CD8-positive, alpha-beta memory T cell (primary cell): ENCODE results near the gene CLDN34. TPM values are rescaled to one million over a fixed set of nuclear protein-coding genes. Genes with fewer than 3 reads are reported as not detected.

Experiments
- CTCF ChIA-PET: fragments of 350-600 bp; sonication (Branson Sonifier 250); formaldehyde crosslinking; loops from one replicate; lab custom pipeline; 2021; ENCODE audit warnings: antibody characterized with exemption; lab: Charles Lee
- POLR2A ChIA-PET: fragments of 350-600 bp; sonication (Branson Sonifier 250); formaldehyde crosslinking; loops from one replicate; lab custom pipeline; 2021; ENCODE audit warnings: antibody characterized with exemption; lab: Charles Lee
- DNase-seq, 5 donors: peaks; one replicate each; pipeline versions ENCODE4 v3.0.0 to v3.0.0-alpha.2; 2020 to 2022; ENCODE audit warnings: mixed read lengths in 1 of 5
- H3K27ac ChIP-seq: one replicate; pipeline ENCODE4 v1.7.0; 2013; ENCODE audit warnings: low read depth, mild to moderate bottlenecking, low read length, moderate library complexity
- H3K27me3 ChIP-seq: 2 replicates; pipeline ENCODE4 v1.7.0; 2013; ENCODE audit warnings: low read length, mild to moderate bottlenecking; ENCODE audit not compliant: insufficient read depth, poor library complexity, severe bottlenecking
- H3K36me3 ChIP-seq: 2 replicates; pipeline ENCODE4 v1.7.0; 2013; ENCODE audit warnings: mild to moderate bottlenecking, low read length, moderate library complexity; ENCODE audit not compliant: insufficient read depth
- H3K4me1 ChIP-seq: 2 replicates; pipeline ENCODE4 v1.7.0; 2013; ENCODE audit warnings: mild to moderate bottlenecking, low read length, moderate library complexity; ENCODE audit not compliant: insufficient read depth
- H3K4me3 ChIP-seq: 2 replicates; pipeline ENCODE4 v1.7.0; 2013; ENCODE audit warnings: mild to moderate bottlenecking, low read length
- H3K9me3 ChIP-seq: 2 replicates; pipeline ENCODE4 v1.7.0; 2013; ENCODE audit warnings: mild to moderate bottlenecking, low read length
- H3K27ac Mint-ChIP-seq, 8 donors: one replicate each; pipeline ENCODE4 v1.8.0; 2020 to 2021; ENCODE audit warnings: mixed read lengths in 8 of 8, mild to moderate bottlenecking in 6 of 8, inconsistent platforms in 3 of 8, moderate library complexity in 3 of 8
- H3K27me3 Mint-ChIP-seq, 2 donors: one replicate each; pipeline ENCODE4 v1.8.0; 2020 to 2021; ENCODE audit warnings: mixed read lengths in 2 of 2, mild to moderate bottlenecking in 1 of 2, moderate library complexity in 1 of 2
- H3K36me3 Mint-ChIP-seq, 3 donors: one replicate each; pipeline ENCODE4 v1.8.0; 2020 to 2021; ENCODE audit warnings: mixed read lengths in 3 of 3, inconsistent platforms in 1 of 3, mild to moderate bottlenecking in 1 of 3
- H3K4me1 Mint-ChIP-seq, 3 donors: one replicate each; pipeline ENCODE4 v1.8.0; 2020 to 2021; ENCODE audit warnings: mixed read lengths in 3 of 3, inconsistent platforms in 1 of 3, mild to moderate bottlenecking in 1 of 3
- H3K4me3 Mint-ChIP-seq, 7 donors: one replicate each; pipeline ENCODE4 v1.8.0; 2020 to 2021; ENCODE audit warnings: mixed read lengths in 7 of 7, mild to moderate bottlenecking in 6 of 7, moderate library complexity in 4 of 7, inconsistent platforms in 2 of 7
- H3K9me3 Mint-ChIP-seq, 5 donors: one replicate each; pipeline ENCODE4 v1.8.0; 2020 to 2022; ENCODE audit warnings: mixed read lengths in 5 of 5, mild to moderate bottlenecking in 3 of 5, moderate library complexity in 2 of 5, inconsistent platforms in 1 of 5
- polyA plus RNA-seq: library from polyadenylated mRNA; unstranded; fragments of 300-500 nt; fragmentation: Illumina TruSeq; gene quantifications from one replicate; pipeline ENCODE4 v1.2.3, GENCODE V29; 2021
- total RNA-seq, 2 experiments: library from RNA; stranded (reverse); gene quantifications; one replicate each; pipeline ENCODE4 v1.2.3, GENCODE V29; 2021

CLDN34 gene
- total RNA-seq (not detected), polyA plus RNA-seq (not detected)

- DNase-seq = no peak
- Histone ChIP-seq H3K36me3 (no peaks in the 10 kb centered on the region), H3K27me3 (no peaks in the 10 kb centered on the region), H3K4me3 (no peak within 1 kb of the TSS), H3K4me1 (no peaks in the 10 kb centered on the region), H3K9me3 (no peaks in the 10 kb centered on the region), H3K27ac (no peak within 1 kb of the TSS)
- ChIA-PET POLR2A (no interaction called here), CTCF (no interaction called here)
- no peaks in the 10 kb centered on the region for H3K9me3 Mint-ChIP-seq
- H3K4me3 Mint-ChIP-seq = no peak within 1 kb of the TSS
- H3K27me3 Mint-ChIP-seq = peaks cover under 1 to 5% of the 10 kb centered on the region in 2 donors
- H3K27ac Mint-ChIP-seq = no peak within 1 kb of the TSS
- H3K36me3 Mint-ChIP-seq = no peaks in the 10 kb centered on the region
- H3K4me1 Mint-ChIP-seq = no peaks in the 10 kb centered on the region
Observed at GRCh38 chrX:9966775-9967408, at the start of gene CLDN34. TSS of gene CLDN34 (plus strand) at chrX:9967358. CDS start at chrX:9967358, 0 bp downstream.

- Mint-ChIP-seq H3K9me3 (no peaks in the 10 kb centered on the region), H3K4me3 (no peak overlapping the region), H3K36me3 (no peaks in the 10 kb centered on the region), H3K4me1 (no peaks in the 10 kb centered on the region), H3K27me3 (peaks cover 2 to 9% of the 10 kb centered on the region in 2 donors), H3K27ac (no peak overlapping the region)
- H3K4me3 ChIP-seq = no peak overlapping the region
- H3K27me3 ChIP-seq = no peaks in the 10 kb centered on the region
- H3K4me1 ChIP-seq = no peaks in the 10 kb centered on the region
- H3K27ac ChIP-seq = no peak overlapping the region
- ChIA-PET CTCF (no interaction called here), POLR2A (no interaction called here)
- H3K9me3 ChIP-seq = no peaks in the 10 kb centered on the region
- DNase-seq = no peak
- H3K36me3 ChIP-seq = no peaks in the 10 kb centered on the region
Observed at GRCh38 chrX:9917861-9918260, 49.3 kb upstream of the CLDN34 start.

- ChIA-PET CTCF (no interaction called here), POLR2A (no interaction called here)
- Histone ChIP-seq H3K27ac (no peak overlapping the region), H3K9me3 (no peaks in the 10 kb centered on the region), H3K4me1 (no peaks in the 10 kb centered on the region), H3K36me3 (no peaks in the 10 kb centered on the region), H3K27me3 (no peaks in the 10 kb centered on the region), H3K4me3 (no peak overlapping the region)
- DNase-seq = no peak
- Mint-ChIP-seq H3K9me3 (no peaks in the 10 kb centered on the region), H3K27ac (no peak overlapping the region), H3K4me1 (no peaks in the 10 kb centered on the region), H3K36me3 (no peaks in the 10 kb centered on the region), H3K4me3 (no peak overlapping the region), H3K27me3 (peaks cover 0 to 4% of the 10 kb centered on the region in 2 donors)
Observed at GRCh38 chrX:9919632-9920172, 47.5 kb upstream of the CLDN34 start.

- no peaks in the 10 kb centered on the region for H3K9me3 Mint-ChIP-seq
- peaks cover 0 to 4% of the 10 kb centered on the region in 2 donors for H3K27me3 Mint-ChIP-seq
- no peak for DNase-seq
- Histone ChIP-seq H3K27me3 (no peaks in the 10 kb centered on the region), H3K4me3 (no peak overlapping the region), H3K27ac (no peak overlapping the region), H3K4me1 (no peaks in the 10 kb centered on the region), H3K36me3 (no peaks in the 10 kb centered on the region), H3K9me3 (no peaks in the 10 kb centered on the region)
- H3K4me3 Mint-ChIP-seq = no peak overlapping the region
- no peaks in the 10 kb centered on the region for H3K4me1 Mint-ChIP-seq
- H3K36me3 Mint-ChIP-seq = no peaks in the 10 kb centered on the region
- no peak overlapping the region for H3K27ac Mint-ChIP-seq
- ChIA-PET CTCF (no interaction called here), POLR2A (no interaction called here)
Observed at GRCh38 chrX:9921407-9921806, 45.8 kb upstream of the CLDN34 start.

GRCh38 chrX:9923357-9923756 is 43.8 kb upstream of the CLDN34 start:
- ChIA-PET CTCF (no interaction called here), POLR2A (no interaction called here)
- DNase-seq = no peak
- Histone ChIP-seq H3K27me3 (no peaks in the 10 kb centered on the region), H3K9me3 (no peaks in the 10 kb centered on the region), H3K4me3 (no peak overlapping the region), H3K36me3 (no peaks in the 10 kb centered on the region), H3K4me1 (no peaks in the 10 kb centered on the region), H3K27ac (no peak overlapping the region)
- peaks cover 0 to 5% of the 10 kb centered on the region in 2 donors for H3K27me3 Mint-ChIP-seq
- H3K36me3 Mint-ChIP-seq = no peaks in the 10 kb centered on the region
- no peak overlapping the region for H3K27ac Mint-ChIP-seq
- H3K9me3 Mint-ChIP-seq = no peaks in the 10 kb centered on the region
- H3K4me1 Mint-ChIP-seq = no peaks in the 10 kb centered on the region
- H3K4me3 Mint-ChIP-seq = no peak overlapping the region

- H3K9me3 ChIP-seq = no peaks in the 10 kb centered on the region
- Mint-ChIP-seq H3K27me3 (peaks cover 0 to 8% of the 10 kb centered on the region in 2 donors), H3K4me1 (no peaks in the 10 kb centered on the region), H3K4me3 (no peak overlapping the region), H3K9me3 (no peaks in the 10 kb centered on the region), H3K36me3 (no peaks in the 10 kb centered on the region), H3K27ac (peak overlapping the region in 1 of 8 donors; percentile 60)
- ChIA-PET POLR2A (no interaction called here), CTCF (no interaction called here)
- H3K4me3 ChIP-seq = no peak overlapping the region
- no peak overlapping the region for H3K27ac ChIP-seq
- DNase-seq = no peak
- no peaks in the 10 kb centered on the region for H3K36me3 ChIP-seq
- H3K4me1 ChIP-seq = no peaks in the 10 kb centered on the region
- H3K27me3 ChIP-seq = no peaks in the 10 kb centered on the region
Observed at GRCh38 chrX:9926002-9926401, 41.2 kb upstream of the CLDN34 start.

GRCh38 chrX:9927698-9928482 is 39.3 kb upstream of the CLDN34 start:
- CTCF ChIA-PET = no interaction called here
- H3K4me1 Mint-ChIP-seq = no peaks in the 10 kb centered on the region
- no peak overlapping the region for H3K27ac Mint-ChIP-seq

GRCh38 chrX:9935436-9935835 is 31.7 kb upstream of the CLDN34 start:
- no peak for DNase-seq
- H3K36me3 Mint-ChIP-seq = no peaks in the 10 kb centered on the region
- H3K4me3 Mint-ChIP-seq = no peak overlapping the region
- Histone ChIP-seq H3K9me3 (no peaks in the 10 kb centered on the region), H3K4me3 (no peak overlapping the region), H3K36me3 (no peaks in the 10 kb centered on the region), H3K27me3 (no peaks in the 10 kb centered on the region), H3K4me1 (no peaks in the 10 kb centered on the region), H3K27ac (no peak overlapping the region)
- POLR2A ChIA-PET = no interaction called here
- H3K4me1 Mint-ChIP-seq = no peaks in the 10 kb centered on the region
- H3K27ac Mint-ChIP-seq = no peak overlapping the region
- peaks cover 0 to 2% (median 0%) of the 10 kb centered on the region in 5 donors for H3K9me3 Mint-ChIP-seq
- peaks cover 3 to 16% of the 10 kb centered on the region in 2 donors for H3K27me3 Mint-ChIP-seq
- CTCF ChIA-PET = no interaction called here

More at GRCh38 chrX:9927698-9928482, 39.3 kb upstream of the CLDN34 start:
- no peak overlapping the region for H3K27ac ChIP-seq
- no peak for DNase-seq
- no peaks in the 10 kb centered on the region for H3K36me3 ChIP-seq
- no peaks in the 10 kb centered on the region for H3K9me3 Mint-ChIP-seq
- H3K4me3 Mint-ChIP-seq = no peak overlapping the region
- H3K4me1 ChIP-seq = no peaks in the 10 kb centered on the region
- H3K9me3 ChIP-seq = no peaks in the 10 kb centered on the region
- H3K4me3 ChIP-seq = no peak overlapping the region
- H3K27me3 Mint-ChIP-seq = peaks cover 0 to 16% of the 10 kb centered on the region in 2 donors
- no peaks in the 10 kb centered on the region for H3K27me3 ChIP-seq
- POLR2A ChIA-PET = no interaction called here
- H3K36me3 Mint-ChIP-seq = no peaks in the 10 kb centered on the region
